ENCODE data around the gene CABP1. TPM values are rescaled to one million over a fixed set of nuclear protein-coding genes. Genes with fewer than 3 reads are reported as not detected.

CABP1 gene
- total RNA-seq, 1 donor from 2014 or later: 0.47 TPM

DNA sequence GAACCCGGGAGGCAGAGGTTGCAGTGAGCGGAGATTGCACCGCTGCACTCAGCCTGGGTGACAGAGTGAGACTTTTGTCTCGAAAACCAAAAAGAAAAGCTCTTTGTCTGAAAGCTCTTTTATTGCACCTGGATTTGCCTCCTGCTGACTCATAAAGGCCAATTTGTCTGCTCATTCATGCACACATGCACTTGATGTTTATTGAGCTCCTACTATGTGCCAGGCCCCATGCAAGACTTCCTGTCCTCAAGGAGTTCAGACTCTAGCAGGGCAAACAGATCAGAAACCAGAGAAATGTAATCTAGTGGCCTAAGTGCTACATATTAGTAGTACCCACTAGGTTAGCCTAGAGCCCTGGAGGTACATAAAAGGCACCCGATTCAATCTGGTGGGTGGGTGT lies 30.2 kb downstream of the CABP1 start:
- Histone ChIP-seq H3K9ac (no peak overlapping the region), H2AFZ (replicated peaks) (no peak overlapping the region), H3K36me3 (no peaks in the 10 kb centered on the region), H3F3A (ENCODE audit: low read depth) (peaks cover 19% of the 10 kb centered on the region), H3K4me1 (peaks cover 17% of the 10 kb centered on the region), H3K4me2 (no peak overlapping the region), H4K20me1 (ENCODE audit: low read depth) (no peaks in the 10 kb centered on the region), H3K4me3 (no peak overlapping the region), H3K27me3 (no peaks in the 10 kb centered on the region), H3K9me3 (ENCODE audit: low read depth) (no peaks in the 10 kb centered on the region), H3K27ac (no peak overlapping the region), H3K79me2 (ENCODE audit: low read depth) (no peaks in the 10 kb centered on the region)
- Mint-ChIP-seq H3K4me3 (no peak overlapping the region), H3K27ac (no peak overlapping the region), H3K9me3 (peaks cover 4% of the 10 kb centered on the region), H3K36me3 (no peaks in the 10 kb centered on the region), H3K27me3 (ENCODE audit: insufficient read depth, low read depth) (peaks cover 14% of the 10 kb centered on the region), H3K4me1 (peaks cover 37% of the 10 kb centered on the region)
- TF ChIP-seq, protein P1, sequence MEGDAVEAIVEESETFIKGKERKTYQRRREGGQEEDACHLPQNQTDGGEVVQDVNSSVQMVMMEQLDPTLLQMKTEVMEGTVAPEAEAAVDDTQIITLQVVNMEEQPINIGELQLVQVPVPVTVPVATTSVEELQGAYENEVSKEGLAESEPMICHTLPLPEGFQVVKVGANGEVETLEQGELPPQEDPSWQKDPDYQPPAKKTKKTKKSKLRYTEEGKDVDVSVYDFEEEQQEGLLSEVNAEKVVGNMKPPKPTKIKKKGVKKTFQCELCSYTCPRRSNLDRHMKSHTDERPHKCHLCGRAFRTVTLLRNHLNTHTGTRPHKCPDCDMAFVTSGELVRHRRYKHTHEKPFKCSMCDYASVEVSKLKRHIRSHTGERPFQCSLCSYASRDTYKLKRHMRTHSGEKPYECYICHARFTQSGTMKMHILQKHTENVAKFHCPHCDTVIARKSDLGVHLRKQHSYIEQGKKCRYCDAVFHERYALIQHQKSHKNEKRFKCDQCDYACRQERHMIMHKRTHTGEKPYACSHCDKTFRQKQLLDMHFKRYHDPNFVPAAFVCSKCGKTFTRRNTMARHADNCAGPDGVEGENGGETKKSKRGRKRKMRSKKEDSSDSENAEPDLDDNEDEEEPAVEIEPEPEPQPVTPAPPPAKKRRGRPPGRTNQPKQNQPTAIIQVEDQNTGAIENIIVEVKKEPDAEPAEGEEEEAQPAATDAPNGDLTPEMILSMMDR (IDR thresholded peaks at IDR 0.05): no peak
- DNase-seq (ENCODE audit: low spot score): no peak

DNA sequence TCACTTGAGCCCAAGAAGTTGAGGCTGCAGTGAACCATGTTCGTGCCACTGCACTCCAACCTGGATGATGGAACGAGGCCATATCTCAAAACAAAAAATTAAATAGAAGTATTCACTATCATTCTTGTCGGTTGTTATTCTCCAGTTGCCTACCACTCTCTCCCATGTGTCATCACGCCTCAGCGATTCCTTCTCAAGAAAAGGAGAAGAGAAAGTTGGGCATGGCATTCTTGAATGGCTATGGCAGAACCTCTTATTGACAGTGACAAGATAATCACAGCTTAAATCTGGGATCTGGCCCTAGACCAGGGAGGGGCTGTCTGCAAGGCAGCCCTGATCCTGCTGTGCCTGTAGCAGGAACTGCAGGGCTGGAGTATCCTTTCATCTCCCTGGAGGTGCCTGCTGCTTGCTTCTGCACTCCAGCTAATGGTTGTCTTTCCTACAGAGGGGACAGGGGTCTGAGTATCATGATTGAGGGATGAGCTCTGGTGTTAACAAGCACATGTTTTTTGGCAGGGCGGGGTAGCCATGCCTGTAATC lies 33.7 kb downstream of the CABP1 start:
- no peaks in the 10 kb centered on the region for H3K27me3 ChIP-seq
- TF ChIP-seq, protein P1 (IDR thresholded peaks at IDR 0.05): no peak
- TF ChIP-seq EZH2phosphoT487 (IDR thresholded peaks at IDR 0.05) (no peak), EZH2 (IDR thresholded peaks at IDR 0.05) (no peak)
- H3K4me3 ChIP-seq: no peak overlapping the region
- H3K27ac Mint-ChIP-seq: no peak overlapping the region
- no peaks in the 10 kb centered on the region for H4K20me1 ChIP-seq (ENCODE audit: low read depth)
- peaks cover 6% of the 10 kb centered on the region for H3K4me1 ChIP-seq
- H3K4me3 Mint-ChIP-seq: no peak overlapping the region
- no peak overlapping the region for H2AFZ ChIP-seq (replicated peaks)
- peaks cover 12% of the 10 kb centered on the region for H3K27me3 Mint-ChIP-seq (ENCODE audit: insufficient read depth, low read depth)
- no peaks in the 10 kb centered on the region for H3K36me3 ChIP-seq
- H3K79me2 ChIP-seq (ENCODE audit: low read depth): no peaks in the 10 kb centered on the region
- H3K4me2 ChIP-seq: no peak overlapping the region
- DNase-seq (ENCODE audit: low spot score): no peak
- no peak overlapping the region for H3K9ac ChIP-seq
- peaks cover 3% of the 10 kb centered on the region for H3F3A ChIP-seq (ENCODE audit: low read depth)
- no peak overlapping the region for H3K27ac ChIP-seq
- peaks cover 4% of the 10 kb centered on the region for H3K9me3 Mint-ChIP-seq
- H3K36me3 Mint-ChIP-seq: no peaks in the 10 kb centered on the region
- no peaks in the 10 kb centered on the region for H3K9me3 ChIP-seq (ENCODE audit: low read depth)
- H3K4me1 Mint-ChIP-seq: peaks cover 18% of the 10 kb centered on the region

DNA sequence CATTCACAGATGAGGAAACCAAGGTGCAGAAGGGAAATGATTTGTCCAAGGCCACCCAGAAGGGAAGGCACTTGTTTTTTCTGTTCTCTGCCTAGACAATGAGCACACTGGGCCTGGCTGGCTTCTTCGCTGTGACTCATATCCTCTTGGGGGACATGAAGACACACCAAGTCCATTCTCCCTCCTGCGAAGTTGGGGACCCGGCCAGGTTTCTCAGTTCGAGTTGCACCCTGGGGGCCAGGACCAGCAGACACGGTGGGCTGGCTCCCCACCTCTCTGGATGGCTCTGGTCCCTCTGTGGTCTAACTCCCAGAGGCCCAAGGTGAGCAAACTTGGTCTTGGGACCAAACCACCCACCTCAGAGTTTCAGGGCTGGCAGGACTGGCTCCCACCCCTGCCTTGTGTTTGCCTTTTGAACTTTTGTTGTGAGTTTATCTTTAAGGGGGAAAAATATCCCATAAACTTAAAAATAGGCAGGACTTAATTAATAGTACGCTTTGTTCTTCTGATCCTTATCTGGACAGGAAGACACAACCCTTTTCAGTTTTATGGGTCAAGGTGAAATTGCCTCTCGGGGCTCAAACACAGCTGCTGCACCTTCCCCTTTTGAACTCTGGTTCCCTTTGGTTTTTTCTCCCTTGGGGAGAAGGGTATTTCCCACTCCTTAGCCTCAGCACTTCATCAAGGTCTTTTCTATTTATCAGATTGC lies 37.5 kb downstream of the CABP1 start:
- Mint-ChIP-seq H3K4me1 (peaks cover 7% of the 10 kb centered on the region), H3K9me3 (no peaks in the 10 kb centered on the region), H3K36me3 (no peaks in the 10 kb centered on the region), H3K4me3 (no peak overlapping the region), H3K27me3 (ENCODE audit: insufficient read depth, low read depth) (peaks cover 4% of the 10 kb centered on the region), H3K27ac (no peak overlapping the region)
- no peak for TF ChIP-seq EZH2phosphoT487 (IDR thresholded peaks at IDR 0.05)
- TF ChIP-seq, protein P1 (IDR thresholded peaks at IDR 0.05): no peak
- no peak for TF ChIP-seq EZH2 (IDR thresholded peaks at IDR 0.05)
- Histone ChIP-seq H3K4me3 (no peak overlapping the region), H3K79me2 (ENCODE audit: low read depth) (no peaks in the 10 kb centered on the region), H3K36me3 (no peaks in the 10 kb centered on the region), H4K20me1 (ENCODE audit: low read depth) (no peaks in the 10 kb centered on the region), H3K9ac (no peak overlapping the region), H3F3A (ENCODE audit: low read depth) (no peaks in the 10 kb centered on the region), H2AFZ (replicated peaks) (no peak overlapping the region), H3K9me3 (ENCODE audit: low read depth) (no peaks in the 10 kb centered on the region), H3K4me2 (no peak overlapping the region), H3K27ac (no peak overlapping the region), H3K4me1 (no peaks in the 10 kb centered on the region), H3K27me3 (no peaks in the 10 kb centered on the region)
- DNase-seq (ENCODE audit: low spot score): no peak

Data from neural progenitor cell (in vitro differentiated cells).